ENCODE data around the gene RTP5. TPM values are rescaled to one million over a fixed set of nuclear protein-coding genes. Genes with fewer than 3 reads are reported as not detected.

Gene RTP5
- total and polyA plus RNA-seq, 2 of the 8 experiments (the other 6 are each of a cell fraction or from before 2014, with no cell fraction given): not detected

GRCh38 chr2:241855888-241856422, 13.6 kb upstream of the RTP5 start:
- H3K4me1 ChIP-seq (replicated peaks in 1 of 4; ENCODE audit: control insufficient read depth in 3 of 4, insufficient read depth in 4 of 4, low read length in 3 of 4): peaks cover 0 to 13% (median 6%) of the 10 kb centered on the region in 4 experiments; a peak in 6 of 7 replicates
- H4K5ac ChIP-seq (ENCODE audit: insufficient read length, low read depth, low read length): no peak overlapping the region
- no peak overlapping the region for H2BK12ac ChIP-seq (ENCODE audit: low read depth, low read length)
- H3K9me3 ChIP-seq (ENCODE audit: insufficient read depth in 2 of 2, low read depth in 1 of 2, low read length in 1 of 2): no peaks in the 10 kb centered on the region
- H3K4ac ChIP-seq (replicated peaks; ENCODE audit: insufficient read length, low read depth, low read length): no peak overlapping the region
- no peak overlapping the region for H2BK15ac ChIP-seq (ENCODE audit: low read length)
- H2AFZ ChIP-seq (ENCODE audit: low read length): no peak overlapping the region
- H3K4me2 ChIP-seq (ENCODE audit: insufficient read depth in 1 of 2, low read depth in 2 of 2, low read length in 2 of 2): no peak overlapping the region
- no peaks in the 10 kb centered on the region for H3K36me3 ChIP-seq (ENCODE audit: control insufficient read depth in 2 of 4, insufficient read depth in 4 of 4, low read length in 3 of 4)
- H2AK5ac ChIP-seq (ENCODE audit: low read depth, low read length): no peak overlapping the region
- CTCF ChIA-PET (ENCODE audit: partially characterized antibody): interaction anchor here (1.0 to 1.3 kb wide), 3 partner anchors 11 to 22 kb away, joined by 3 read pairs; no protein-coding TSS in a partner anchor
- H3K4me3 ChIP-seq (ENCODE audit: extremely low read depth in 1 of 4, insufficient read depth in 2 of 4, low read depth in 3 of 4, low read length in 4 of 4): no peak overlapping the region
- POLR2A ChIA-PET (ENCODE audit: partially characterized antibody): interaction anchor here (0.8 kb wide), 1 partner anchor 154 kb away, joined by 3 read pairs; the partner anchor contains the start of gene ING5
- H3K18ac ChIP-seq (ENCODE audit: extremely low read depth, low read length): no peak overlapping the region
- no peak overlapping the region for H3K9ac ChIP-seq (replicated peaks in 1 of 4; ENCODE audit: extremely low read depth in 1 of 4, low read depth in 3 of 4, low read length in 3 of 4)
- H3K27ac ChIP-seq (ENCODE audit: low read depth, low read length): no peak overlapping the region
- DNase-seq (ENCODE audit: low read depth in 1 of 2, low spot score in 2 of 2) (no peak), FAIRE-seq (no peak)
- no peaks in the 10 kb centered on the region for H4K20me1 ChIP-seq (replicated peaks in 1 of 2; ENCODE audit: control insufficient read depth in 1 of 2, insufficient read depth in 2 of 2, low read length in 2 of 2)
- no peak overlapping the region for H2BK5ac ChIP-seq (ENCODE audit: low read depth, low read length)
- H3K56ac ChIP-seq (replicated peaks; ENCODE audit: insufficient read length, low read depth, low read length): no peak overlapping the region
- no peak overlapping the region for H3K23ac ChIP-seq (ENCODE audit: insufficient read length)
- no peaks in the 10 kb centered on the region for H3K79me1 ChIP-seq (ENCODE audit: low read depth, low read length)
- H3K27me3 ChIP-seq (replicated peaks in 1 of 4; ENCODE audit: control insufficient read depth in 3 of 4, extremely low read depth in 1 of 4, insufficient read depth in 3 of 4, low read length in 3 of 4): no peaks in the 10 kb centered on the region
- H2BK120ac ChIP-seq (replicated peaks; ENCODE audit: low read depth, low read length): no peak overlapping the region
- H4K8ac ChIP-seq (ENCODE audit: extremely low read depth, insufficient read depth, low read length): no peak overlapping the region; the same call in 1 of the 2 replicates
- no peak overlapping the region for H3K14ac ChIP-seq (ENCODE audit: insufficient read length)
- WGBS, 2 experiments (ENCODE audit: extremely low coverage in 1 of 2, insufficient coverage in 1 of 2, insufficient read length in 1 of 2, insufficient replicate concordance in 2 of 2, low coverage in 1 of 2, low lambda C conversion rate in 2 of 2, missing lambda C conversion rate in 1 of 2): 86% methylated on average over 20 of the region's 20 CpGs; no CpG with 5 or more reads in 1 of the 2 experiments
- H3K23me2 ChIP-seq (ENCODE audit: low read depth, low read length): peaks cover under 1% of the 10 kb centered on the region; the same call in 1 of the 2 replicates
- no peaks in the 10 kb centered on the region for H3K79me2 ChIP-seq (ENCODE audit: control insufficient read depth in 1 of 2, insufficient read depth in 2 of 2, low read length in 2 of 2)
- H4K91ac ChIP-seq (replicated peaks; ENCODE audit: insufficient read length, low read length): no peak overlapping the region
- H2BK20ac ChIP-seq (ENCODE audit: low read length): no peak overlapping the region
- TF ChIP-seq YY1 (IDR thresholded peaks at IDR 0.05; ENCODE audit: low read depth, low read length) (no peak), PHF8 (conservative IDR thresholded peaks at IDR 0.05; ENCODE audit: low read depth, low read length) (no peak), KDM4A (IDR thresholded peaks at IDR 0.05; ENCODE audit: low read depth, low read length, severe bottlenecking) (no peak), JUN (IDR thresholded peaks at IDR 0.05; ENCODE audit: low read depth, low read length) (no peak), POLR2A (IDR thresholded peaks at IDR 0.05; ENCODE audit: control extremely low read depth in 1 of 2, low read depth in 2 of 2, low read length in 2 of 2) (no peak), RNF2 (IDR thresholded peaks at IDR 0.05; ENCODE audit: borderline replicate concordance, low read depth, low read length, missing control alignments, poor library complexity, severe bottlenecking) (no peak)
